ENCODE results near the gene TAPBP.
"Not testable (repeated sequence)": the region's sequence is repeated elsewhere in the genome, so short reads cannot be mapped to it uniquely, and the experiment has no call there.

Gene TAPBP

DNA sequence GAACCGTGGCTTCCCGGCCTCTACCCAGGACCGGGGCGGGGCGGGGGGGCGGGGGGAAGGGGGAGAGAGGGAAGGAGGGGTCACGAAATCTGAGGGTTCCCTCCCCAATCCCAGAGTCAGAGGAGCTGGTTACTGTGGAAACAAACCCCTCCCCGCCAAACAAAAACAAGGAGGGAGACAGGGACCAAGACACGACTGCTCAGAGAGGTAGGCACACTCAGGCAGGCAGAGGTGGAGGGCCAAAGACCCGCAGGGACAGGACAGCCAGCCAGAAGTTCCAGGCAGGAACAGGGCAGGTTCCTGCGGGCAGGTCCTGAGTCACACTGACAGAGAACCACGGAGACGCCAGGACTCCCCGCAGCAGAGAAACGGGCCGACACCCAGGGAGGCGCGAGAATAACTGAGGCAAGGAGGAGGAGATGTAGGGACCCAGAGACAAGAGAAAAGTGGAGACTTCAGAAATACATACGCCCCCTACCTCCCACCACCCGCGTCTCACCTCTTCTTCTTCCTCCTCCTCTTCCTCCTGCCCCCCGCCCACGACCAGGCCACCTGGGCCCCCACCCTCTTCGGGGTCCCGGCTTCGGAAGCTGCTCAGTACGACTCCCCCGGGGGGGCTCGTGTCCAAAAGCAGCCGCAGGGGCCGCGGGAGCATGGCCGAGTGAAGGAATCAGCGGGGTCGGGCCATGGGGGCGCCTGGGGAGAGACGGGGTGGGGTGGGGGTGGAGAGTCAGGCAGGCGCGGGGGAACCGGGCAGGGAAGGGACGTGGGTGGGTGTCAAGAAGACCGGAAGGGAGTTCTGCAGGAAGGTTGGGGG, 15.7 kb downstream of the TAPBP start:
- in situ Hi-C loops (cut with MboI; ENCODE audit: low sequenced_read_pairs) = no loop called here

DNA sequence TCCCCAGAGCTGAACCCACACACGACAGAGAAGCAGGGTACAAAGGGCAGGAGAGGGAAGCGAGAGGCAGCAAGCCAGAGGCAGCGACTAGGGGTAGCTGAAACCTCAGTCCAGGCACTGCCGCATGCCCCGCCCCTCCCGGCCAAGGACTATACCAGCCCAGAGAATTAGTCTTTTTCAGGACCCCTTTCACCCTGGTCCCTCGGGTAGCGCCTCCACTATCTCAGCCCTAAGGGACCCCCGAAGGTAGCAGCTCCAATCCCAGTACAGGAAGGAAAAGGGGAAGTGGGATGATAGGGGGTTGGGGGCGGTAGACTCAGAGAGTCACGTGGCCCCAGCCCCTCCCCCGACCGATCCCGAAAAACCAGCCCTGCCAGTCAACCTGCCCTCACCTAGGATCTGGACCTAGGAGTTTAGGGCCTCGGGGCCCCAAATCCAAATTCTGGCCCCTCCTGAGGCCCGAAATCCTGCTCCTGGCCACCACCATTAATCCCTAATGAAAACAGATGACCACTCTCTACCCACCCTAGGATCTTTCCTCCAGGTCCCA, 16.4 kb downstream of the TAPBP start:
- in situ Hi-C loops (cut with MboI; ENCODE audit: low sequenced_read_pairs) = no loop called here

DNA sequence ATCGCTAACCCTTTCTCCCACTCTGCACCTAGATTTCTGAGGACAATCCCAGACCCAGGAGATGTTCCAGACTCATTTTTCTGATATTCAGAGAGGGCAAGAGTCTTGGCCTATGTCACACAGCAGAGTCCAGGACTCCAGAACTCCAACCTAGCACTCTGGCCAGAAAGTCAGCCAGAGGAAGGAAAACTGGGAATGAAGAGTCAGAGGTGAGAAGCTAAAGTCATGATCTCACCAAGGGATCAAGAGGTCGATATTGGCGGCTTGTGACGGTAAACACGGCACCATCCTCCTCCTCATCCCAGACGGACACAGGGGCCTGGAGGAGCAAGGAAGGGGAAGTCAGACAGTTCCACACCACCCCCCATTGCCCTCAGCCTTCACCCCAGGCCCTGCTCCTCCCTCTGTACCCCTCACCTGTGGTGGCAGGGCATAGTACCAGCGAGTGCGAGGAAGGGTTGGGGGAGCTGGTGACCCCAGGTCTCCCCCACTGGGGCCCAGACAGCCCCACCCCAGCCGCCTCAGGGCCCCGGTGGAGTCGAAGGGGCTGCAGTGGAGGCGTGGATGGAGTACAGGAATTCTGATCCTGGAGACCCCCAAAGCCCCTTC, 17.0 kb downstream of the TAPBP start:
- in situ Hi-C loops (cut with MboI; ENCODE audit: low sequenced_read_pairs) = no loop called here

DNA sequence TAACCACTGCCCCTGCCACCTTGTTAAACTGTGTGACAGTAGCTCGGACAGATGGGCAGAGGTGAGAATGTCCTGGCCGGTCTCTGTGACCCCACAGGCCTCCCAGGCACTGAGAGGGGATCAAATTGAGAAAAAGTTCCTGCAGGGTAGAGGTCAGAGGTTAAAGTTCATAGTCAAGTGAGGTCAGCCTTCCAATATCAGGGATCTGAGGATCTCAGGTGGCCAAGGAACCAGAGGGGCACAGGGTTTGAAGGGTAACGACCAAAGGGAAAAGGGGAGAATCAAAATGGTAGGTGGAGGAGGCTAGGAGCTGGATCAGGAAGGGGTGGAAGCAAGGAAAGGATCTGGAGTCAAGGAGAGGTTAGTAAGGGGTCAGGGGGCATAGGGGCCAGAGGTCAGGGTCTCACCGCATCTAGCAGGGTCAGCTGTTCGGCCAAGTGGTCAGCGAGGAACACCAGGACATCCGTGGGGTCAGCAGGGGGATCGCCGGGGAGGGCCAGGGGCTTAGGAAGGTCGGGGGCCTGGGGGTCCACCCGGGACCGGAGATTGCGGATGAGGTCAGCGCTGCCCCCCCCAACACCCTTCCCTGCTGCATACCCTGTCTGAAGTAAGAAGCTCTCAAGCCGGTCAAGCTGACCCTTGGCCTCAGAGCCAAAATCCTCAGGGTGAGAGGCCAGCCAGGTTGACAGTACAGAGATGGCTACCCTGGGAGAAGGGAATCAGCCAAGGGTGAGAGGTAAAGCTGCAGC, 18.1 kb downstream of the TAPBP start:
- in situ Hi-C loops (cut with MboI; ENCODE audit: low sequenced_read_pairs) = no loop called here

DNA sequence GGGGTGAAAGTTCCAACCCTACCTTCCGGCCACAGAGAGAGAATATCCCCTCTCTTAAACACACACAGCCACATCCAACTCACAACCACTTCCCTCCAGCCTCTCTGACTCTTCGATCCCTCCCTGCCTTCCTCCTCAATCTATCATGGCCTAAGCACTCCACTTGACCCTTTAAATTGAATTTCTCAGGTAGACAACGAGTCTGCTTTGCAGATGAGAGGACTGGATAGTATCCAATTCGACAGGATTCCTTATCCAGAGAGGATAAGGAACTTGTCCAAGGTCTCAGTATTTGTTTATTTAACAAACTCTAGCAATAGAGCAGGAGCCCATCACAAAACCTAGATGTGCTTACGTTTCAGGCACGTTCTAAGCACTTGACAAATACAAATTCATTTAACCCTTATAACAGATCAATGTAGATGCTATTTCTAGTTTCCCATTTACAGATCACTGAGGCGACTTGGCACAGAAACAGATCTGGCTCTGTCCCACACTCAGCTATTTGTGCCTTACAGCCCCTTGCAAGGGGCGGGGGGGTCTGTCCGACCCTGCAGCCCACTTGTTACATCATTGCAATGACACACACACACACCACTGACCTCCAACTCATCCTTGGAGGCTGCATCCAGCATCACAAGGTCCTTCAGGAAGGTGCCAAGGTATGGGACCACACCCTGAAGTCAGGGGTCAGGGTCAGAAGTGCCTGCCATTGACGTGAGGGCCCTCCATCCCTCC, 19.6 kb downstream of the TAPBP start:
- in situ Hi-C loops (cut with MboI; ENCODE audit: low sequenced_read_pairs) = no loop called here

DNA sequence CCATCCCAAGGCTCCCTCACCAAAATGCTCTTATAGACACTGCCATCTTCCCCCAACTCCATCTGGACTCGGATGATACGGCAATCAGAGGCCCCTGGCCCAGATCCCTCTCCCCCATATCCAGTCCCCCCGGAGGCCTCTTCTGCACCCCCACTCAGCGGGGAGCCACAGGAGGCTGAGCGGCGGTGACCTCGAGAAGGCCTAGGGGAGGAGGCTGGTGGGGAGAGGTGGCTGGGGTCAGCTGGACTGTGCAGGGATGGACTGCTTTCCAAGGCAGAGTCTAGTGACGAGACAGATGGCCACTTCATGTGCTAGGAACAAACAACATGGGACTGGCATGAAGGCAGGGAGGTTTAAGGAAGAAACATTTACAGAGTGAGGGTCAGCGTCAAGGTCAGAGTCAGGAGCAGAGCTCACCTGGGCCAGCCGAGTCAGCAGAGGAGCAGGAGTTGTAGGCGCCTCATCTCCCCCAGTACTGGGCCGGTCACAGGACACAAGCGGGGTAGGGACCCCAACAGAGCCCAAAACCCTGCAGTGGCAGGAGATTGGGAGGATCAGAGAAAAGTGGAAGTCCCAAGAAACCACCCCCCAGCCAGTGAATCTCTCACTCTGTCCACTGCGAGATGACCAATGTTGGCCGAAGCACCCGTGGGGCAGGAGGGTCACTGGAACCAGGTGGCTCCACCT, 20.7 kb downstream of the TAPBP start:
- in situ Hi-C loops (cut with MboI; ENCODE audit: low sequenced_read_pairs) = no loop called here

DNA sequence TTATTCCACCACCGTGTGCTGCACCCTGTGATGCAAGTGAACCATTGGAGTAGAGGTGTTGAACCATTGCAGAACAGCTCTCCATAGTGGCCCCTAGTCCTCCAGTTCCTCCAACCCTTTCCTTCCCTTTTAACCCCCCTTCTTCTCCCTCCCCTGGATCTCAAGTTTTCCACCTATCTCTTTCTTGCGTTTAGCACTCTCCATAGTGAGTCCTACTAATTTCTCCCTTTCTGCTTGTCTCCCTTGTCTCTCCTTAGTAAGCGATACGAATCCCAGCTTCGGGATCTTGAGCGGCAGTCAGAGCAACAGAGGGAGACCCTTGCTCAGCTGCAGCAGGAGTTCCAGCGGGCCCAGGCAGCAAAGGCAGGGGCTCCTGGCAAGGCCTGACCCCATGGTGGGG, 23.4 kb downstream of the TAPBP start:
- in situ Hi-C loops (cut with MboI; ENCODE audit: low sequenced_read_pairs) = no loop called here

DNA sequence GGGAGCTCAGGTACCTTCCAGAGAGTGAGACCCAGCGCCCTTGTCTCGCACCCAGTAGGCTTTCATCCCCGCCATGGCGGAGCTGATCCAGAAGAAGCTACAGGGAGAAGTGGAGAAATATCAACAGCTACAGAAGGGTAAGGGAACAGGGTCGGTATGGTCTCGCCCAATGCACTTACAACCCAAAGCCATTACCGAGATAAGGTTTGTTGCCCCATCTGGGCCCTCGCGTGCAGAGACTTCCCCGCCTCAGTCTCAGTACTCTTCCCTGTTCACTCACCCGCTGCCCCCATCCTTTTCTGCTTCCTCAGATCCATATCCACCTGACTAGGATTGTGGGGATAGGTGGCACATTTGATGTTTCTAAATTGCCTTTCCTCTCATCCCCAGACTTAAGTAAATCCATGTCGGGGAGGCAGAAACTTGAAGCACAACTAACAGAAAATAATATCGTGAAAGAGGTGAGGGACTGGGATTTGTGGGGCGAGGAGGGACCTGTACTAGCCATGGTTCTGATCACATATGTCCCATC, 24.0 kb downstream of the TAPBP start:
- in situ Hi-C loops (cut with MboI; ENCODE audit: low sequenced_read_pairs) = no loop called here

DNA sequence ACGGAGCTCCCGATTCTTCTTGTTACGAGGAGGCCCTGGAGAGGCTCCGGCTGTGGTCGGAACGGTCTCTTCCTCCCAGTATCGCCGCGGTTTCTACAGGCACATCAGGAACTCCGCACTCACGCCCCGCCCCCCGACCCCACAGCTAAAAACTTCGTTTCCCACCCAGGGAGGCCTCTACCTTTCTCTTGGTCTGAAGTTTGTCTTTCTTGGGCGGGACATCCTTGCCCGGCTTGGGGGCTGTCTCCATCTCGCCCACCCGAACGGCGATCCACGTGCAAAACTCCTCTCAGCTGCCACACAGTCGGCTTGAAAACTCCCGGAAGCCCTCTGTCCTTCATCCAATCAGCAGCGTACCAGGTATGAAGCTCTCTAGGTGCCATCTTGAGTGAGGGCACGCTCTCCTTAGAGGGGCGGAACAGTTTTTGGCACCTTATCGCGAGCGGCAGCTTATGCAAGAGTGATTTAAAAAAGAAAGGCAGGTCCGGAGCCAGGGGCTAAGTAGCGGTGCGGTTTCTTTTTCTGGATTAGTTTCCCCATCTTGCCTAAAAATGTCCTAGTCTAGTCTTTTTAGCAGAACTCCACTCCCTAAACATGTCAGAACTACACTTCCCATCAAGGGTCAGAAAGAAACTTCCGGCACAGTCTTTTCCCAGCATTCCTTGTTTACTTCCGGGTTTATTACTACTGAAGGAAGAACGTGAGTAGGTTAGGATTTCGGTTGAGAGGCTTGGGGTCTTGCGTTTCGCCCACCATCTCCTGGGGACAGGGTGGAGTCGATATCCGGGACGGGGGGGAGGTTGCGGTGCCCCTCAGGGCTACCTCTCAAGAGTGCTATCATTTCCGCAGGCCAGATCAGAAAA, 24.7 kb downstream of the TAPBP start, which contains the start of the genes PFDN6 and WDR46:
TSS of gene PFDN6 (plus strand) at position 681 of the 863 bp plus-strand sequence. CDS start 256 bp downstream, outside the sequence.
TSS of gene WDR46 (minus strand) at position 319 of the 863 bp plus-strand sequence. CDS start at position 250, 69 bp downstream.
- in situ Hi-C loops (cut with MboI; ENCODE audit: low sequenced_read_pairs) = no loop called here

DNA sequence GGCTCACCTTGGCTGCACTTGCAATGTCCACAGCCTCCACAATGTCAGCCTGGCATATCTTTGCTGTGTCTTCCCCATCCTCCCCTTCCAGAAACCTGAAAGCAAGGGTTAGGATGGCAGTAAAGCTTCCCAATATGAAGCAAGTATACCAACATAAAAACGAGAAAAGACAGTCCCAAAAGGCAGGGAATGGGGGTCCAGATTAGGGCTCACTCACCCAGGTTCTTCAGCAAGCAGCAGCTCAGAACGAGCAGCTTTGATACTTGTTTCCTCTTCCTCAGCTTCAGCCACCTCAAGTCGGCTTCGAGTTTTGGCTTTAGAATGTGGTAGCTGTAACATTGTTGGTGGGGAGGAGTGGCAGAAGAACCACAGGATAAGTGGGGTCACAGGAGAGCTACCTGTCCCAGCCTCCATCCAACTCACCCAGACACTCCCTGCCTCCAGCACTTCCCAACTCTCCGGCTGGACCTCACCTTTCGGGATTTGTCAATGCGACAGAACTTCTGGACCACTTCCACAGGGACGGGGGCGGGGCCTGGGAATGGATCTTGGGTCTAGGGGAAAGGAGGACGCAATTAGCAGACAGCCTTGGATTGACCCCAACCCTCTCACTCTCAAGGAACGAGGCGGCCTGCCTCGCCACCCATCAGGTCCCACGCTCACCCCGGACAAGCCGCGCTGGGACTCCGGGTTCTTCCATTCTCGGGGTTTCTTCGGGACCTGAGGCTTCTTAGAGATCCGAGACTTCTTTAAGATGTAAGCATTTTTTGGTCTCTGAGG, 25.5 kb downstream of the TAPBP start:
- in situ Hi-C loops (cut with MboI; ENCODE audit: low sequenced_read_pairs) = no loop called here

DNA sequence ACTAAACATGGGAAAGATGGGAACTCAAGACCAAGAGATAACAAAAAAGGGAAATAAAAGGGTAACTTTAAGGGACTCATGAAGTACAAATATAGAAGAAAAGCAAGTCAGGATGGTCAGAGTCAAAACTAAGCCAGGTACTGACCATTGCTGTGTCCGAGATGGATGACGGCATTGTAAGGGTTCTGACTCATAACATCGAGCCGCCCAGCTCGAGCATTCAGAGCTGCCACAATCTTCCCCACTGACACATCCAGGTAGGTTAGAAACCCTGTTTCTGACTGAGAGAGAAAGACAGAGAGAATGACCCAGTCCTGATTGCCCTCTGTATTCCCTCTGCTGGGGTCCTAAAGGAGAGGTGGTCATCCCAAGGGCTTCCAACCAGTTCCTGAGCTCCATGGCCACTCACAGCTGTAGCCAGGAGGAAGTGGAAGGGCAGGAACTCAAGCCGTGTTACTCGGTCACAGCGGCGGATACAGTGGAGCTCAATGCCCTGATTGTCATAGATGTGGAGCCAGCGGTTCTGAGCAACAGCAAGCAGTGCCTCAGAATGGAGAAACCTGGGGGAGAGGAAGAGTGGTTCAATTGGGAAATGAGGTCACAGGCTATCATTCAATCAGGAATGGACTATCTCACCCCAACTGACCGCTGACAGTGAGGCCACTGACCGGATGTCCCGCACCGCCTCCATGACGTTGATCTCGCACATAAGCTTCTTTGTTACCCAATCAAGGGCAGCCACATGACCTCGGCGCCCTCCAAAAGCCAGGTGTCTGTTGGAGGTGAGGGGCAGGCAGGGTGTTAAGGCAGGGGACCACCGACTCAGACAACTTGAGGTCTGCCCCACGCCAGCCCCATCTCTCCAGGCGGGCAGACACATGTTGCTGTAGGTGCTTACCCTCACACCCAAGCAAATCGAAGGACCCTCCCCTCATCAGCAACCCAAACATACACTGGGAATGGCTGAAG, 26.6 kb downstream of the TAPBP start:
- in situ Hi-C loops (cut with MboI; ENCODE audit: low sequenced_read_pairs) = no loop called here

DNA sequence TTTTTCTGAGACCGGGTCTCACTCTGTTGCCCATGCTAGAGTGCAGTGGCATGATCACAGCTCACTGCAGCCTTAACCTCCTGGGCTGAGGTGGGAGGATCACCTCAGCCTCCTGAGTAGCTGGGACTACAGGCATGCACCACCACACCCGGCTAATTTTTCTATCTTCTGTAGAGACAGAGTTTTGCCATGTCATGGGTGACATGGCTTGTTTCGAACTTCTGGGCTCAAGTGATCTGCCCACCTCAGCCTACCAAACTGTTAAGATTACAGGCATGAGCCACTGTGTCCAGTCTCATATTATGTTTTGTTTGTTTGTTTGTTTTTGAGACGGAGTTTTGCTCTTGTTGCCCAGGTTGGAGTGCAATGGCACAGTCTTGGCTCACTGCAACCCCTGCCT, 28.7 kb downstream of the TAPBP start:
- in situ Hi-C loops (cut with MboI; ENCODE audit: low sequenced_read_pairs) = not testable (repeated sequence)

DNA sequence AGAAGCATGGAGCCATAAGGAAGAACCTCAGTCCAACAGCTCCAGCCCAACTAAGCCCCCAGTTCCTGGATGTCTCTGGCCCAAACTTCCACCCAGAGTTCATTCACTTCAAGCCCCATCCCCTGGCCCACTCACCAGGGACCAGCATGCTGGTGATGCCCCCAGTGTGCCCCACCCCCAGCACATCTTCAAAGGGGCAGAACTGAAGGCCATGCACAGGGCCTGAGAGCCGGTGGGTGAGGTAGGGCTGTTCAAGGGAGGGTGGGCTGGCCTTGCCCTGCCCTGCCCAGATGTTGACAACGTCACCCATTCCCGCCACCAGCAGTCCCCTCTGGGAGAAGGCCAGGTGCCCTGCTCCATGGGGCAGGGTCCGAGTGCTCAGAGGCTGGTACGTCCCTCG, 33.3 kb downstream of the TAPBP start:
- in situ Hi-C loops (cut with MboI; ENCODE audit: low sequenced_read_pairs) = no loop called here

DNA sequence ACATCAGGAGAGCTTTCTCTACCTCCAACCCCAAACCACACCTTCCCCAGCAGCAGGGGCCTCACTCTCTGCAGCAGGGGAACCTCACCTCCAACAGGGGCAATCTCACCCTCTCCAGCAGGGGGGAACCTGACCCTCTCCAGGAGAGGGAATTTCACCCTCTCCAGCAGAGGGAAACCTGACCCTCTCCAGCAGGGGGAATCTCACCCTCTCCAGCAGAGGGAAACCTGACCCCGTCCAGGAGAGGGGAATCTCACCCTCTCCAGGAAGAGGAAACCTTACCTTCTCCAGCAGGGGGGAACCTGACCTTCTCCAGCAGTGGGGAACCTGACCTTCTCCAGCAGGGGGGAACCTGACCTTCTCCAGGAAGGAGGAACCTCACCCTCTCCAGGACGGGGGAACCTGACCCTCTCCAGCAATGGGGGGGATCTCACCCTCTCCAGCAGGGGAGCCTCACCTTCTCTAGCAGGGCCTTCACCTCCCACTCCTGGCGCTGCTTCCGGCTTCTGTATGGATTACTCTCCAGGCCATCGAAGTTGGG, 33.8 kb downstream of the TAPBP start:
- in situ Hi-C loops (cut with MboI; ENCODE audit: low sequenced_read_pairs) = no loop called here

DNA sequence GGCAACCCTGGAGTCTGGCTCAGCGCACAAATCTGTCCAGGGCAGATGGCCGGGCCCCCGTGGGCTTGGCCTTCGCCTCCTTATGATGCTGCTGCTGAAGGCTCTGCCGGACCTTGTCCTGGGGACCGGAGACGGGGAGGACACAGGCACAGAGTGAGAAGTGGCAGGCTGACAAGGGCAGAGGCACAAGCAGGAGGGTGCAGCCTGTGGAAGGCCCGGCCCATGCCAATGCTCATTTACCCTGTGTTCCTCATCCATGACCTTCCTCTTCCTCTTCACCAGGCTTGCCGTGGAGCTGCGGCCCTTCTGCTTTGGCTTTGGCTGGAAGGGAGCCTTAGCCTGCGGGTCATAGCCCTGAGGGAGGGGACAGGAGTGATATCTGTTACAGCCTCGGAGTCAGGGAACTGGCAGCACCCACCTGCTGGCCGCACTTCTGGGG, 34.6 kb downstream of the TAPBP start:
- in situ Hi-C loops (cut with MboI; ENCODE audit: low sequenced_read_pairs) = no loop called here

DNA sequence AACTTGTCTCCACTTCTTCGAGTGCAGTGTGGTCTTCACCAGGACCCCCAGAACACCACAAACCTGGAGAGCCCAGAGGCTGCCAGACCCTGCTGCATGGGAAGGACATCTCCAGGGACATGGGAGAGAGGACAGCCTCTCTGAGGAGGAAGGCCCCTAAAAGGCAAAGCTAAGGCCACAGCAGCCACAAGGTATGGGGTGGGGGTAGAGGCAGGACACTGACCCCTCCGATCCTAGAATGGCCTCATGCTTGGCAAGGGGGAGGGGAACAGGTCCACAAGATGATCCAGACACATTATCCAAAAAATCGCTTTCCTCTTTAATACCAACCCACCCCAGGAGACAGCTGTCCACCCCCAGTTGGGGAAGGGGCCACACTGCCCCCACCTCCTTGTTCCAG, 35.1 kb downstream of the TAPBP start:
- in situ Hi-C loops (cut with MboI; ENCODE audit: low sequenced_read_pairs) = no loop called here

DNA sequence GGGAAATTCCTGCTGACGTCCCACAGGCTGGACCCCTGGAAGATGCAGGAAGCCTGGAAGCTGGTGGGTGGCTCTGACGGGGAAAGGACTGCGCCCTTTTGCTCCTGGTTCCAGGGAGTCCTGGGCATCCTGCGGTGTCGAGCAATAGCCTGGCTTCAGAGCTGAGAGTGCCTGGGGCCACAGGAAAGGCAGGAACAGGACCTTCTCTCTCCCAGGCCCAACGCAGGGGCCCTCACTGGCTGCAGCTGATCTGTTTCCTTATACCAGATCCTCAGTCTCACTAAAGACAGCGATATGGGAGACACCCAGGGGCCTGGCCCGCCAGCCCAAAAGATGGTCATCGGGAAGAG, 35.5 kb downstream of the TAPBP start:
- in situ Hi-C loops (cut with MboI; ENCODE audit: low sequenced_read_pairs) = no loop called here

Measured in hTERT RPE-1 (cell line).